Fibroblast of pulmonary artery (primary cell): ENCODE results near the gene NCKAP5.

Experiments
- DNase-seq: peaks from one replicate; pipeline ENCODE4 v3.0.0-alpha.2; 2010; ENCODE audit warnings: low read depth
- H3K4me3 ChIP-seq: replicated peaks from 2 replicates; pipeline ENCODE4 v1.5.1; 2011; ENCODE audit warnings: low read depth, mild to moderate bottlenecking, control low read depth, low read length, moderate library complexity
- CTCF ChIP-seq: IDR thresholded peaks from 2 replicates; pipeline ENCODE4 v1.5.1; 2011; ENCODE audit warnings: mild to moderate bottlenecking, control low read depth, low read length, inconsistent platforms; ENCODE audit errors: missing control alignments

NCKAP5 gene

GRCh38 chr2:132782176-132782783 is 786.0 kb downstream of the NCKAP5 start:
- DNase-seq, result no peak
- no peak for TF ChIP-seq CTCF
- no peak overlapping the region for H3K4me3 ChIP-seq

- no peak for DNase-seq
- no peak for TF ChIP-seq CTCF
- H3K4me3 ChIP-seq, result no peak overlapping the region
Observed at GRCh38 chr2:132780651-132781050, 787.6 kb downstream of the NCKAP5 start.

- H3K4me3 ChIP-seq, result no peak overlapping the region
- TF ChIP-seq CTCF, result no peak
- DNase-seq, result no peak
Observed at GRCh38 chr2:132779206-132779721, 789.0 kb downstream of the NCKAP5 start.

- DNase-seq, result no peak
- TF ChIP-seq CTCF, result no peak
- H3K4me3 ChIP-seq, result no peak overlapping the region
Observed at GRCh38 chr2:132776287-132776686, 792.0 kb downstream of the NCKAP5 start.

GRCh38 chr2:132774189-132774588 is 794.1 kb downstream of the NCKAP5 start:
- H3K4me3 ChIP-seq, result no peak overlapping the region
- no peak for TF ChIP-seq CTCF
- no peak for DNase-seq

GRCh38 chr2:132773331-132773730 is 794.9 kb downstream of the NCKAP5 start:
- TF ChIP-seq CTCF, result no peak
- no peak overlapping the region for H3K4me3 ChIP-seq
- DNase-seq, result no peak

GRCh38 chr2:132772340-132772739 is 795.9 kb downstream of the NCKAP5 start:
- no peak overlapping the region for H3K4me3 ChIP-seq
- no peak for TF ChIP-seq CTCF
- DNase-seq, result no peak
